HepG2 (cell line): ENCODE results near the gene AGBL3.

ENCODE experiments used
- ASH2L ChIP-seq: fragments of 300-600, 200-600 bp; sonication (generic); IDR thresholded peaks from 2 replicates; pipeline ENCODE4 v1.7.0; 2017; ENCODE audit warnings: low read depth, mild to moderate bottlenecking, moderate library complexity, mixed read lengths, low read length; ENCODE audit not compliant: insufficient read length
- BHLHE40 ChIP-seq: IDR thresholded peaks from 2 replicates; pipeline ENCODE4 v1.6.1; 2011; ENCODE audit warnings: low read length, improper control_type of control experiment
- CREM ChIP-seq, 2 experiments: sonication (generic) in 1 of 2; formaldehyde crosslinking in 1 of 2; IDR thresholded peaks; 2 replicates each; pipeline versions ENCODE4 v1.4.0 to v1.6.1; 2016 to 2020; ENCODE audit warnings: antibody characterized with exemption in 1 of 2, mild to moderate bottlenecking in 1 of 2, missing genetic modification reagents in 1 of 2
- POLR2A ChIP-seq, 2 experiments: IDR thresholded peaks; 2 replicates each; pipeline ENCODE4 v1.6.1; 2011; ENCODE audit warnings: low read depth in 2 of 2, low read length in 2 of 2, mild to moderate bottlenecking in 1 of 2, moderate library complexity in 1 of 2; ENCODE audit not compliant: insufficient read depth in 1 of 2
- RFX1 ChIP-seq: fragments of 450-650 bp; IDR thresholded peaks from 2 replicates; pipeline ENCODE4 v1.6.1; 2017
- TF ChIP-seq, protein P1 (sequence below): sonication (generic); formaldehyde crosslinking; IDR thresholded peaks from 2 replicates; pipeline ENCODE4 v1.4.0; 2020; ENCODE audit warnings: missing genetic modification reagents
- TF ChIP-seq, protein P2 (sequence below): fragments of 450-650 bp; IDR thresholded peaks from 2 replicates; pipeline ENCODE4 v1.6.1; 2017

DNA sequence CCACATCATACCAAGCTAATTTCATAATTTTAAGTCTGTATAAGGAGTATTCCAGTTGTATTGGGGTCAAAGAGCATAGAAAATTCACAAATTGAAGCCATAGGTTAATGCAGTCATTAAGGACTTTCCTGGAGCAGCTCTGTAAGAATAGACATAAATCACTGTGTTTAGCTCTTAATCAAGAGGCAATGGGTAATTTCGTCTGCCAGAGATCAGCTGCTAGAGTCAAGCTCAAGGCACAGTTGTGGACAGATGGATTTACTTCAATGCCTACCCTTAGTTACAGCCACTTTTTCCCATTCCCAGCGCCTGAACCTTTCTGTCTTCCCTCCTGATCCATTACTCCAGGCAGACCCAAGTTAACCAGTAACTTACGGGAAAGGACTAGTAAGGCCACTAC lies 40.6 kb upstream of the AGBL3 start:
- TF ChIP-seq BHLHE40 (no peak), RFX1 (no peak), POLR2A (IDR thresholded peaks at IDR 0.05; ENCODE audit: insufficient read depth in 1 of 2, low read depth in 2 of 2, low read length in 2 of 2) (no peak), CREM (IDR thresholded peaks at IDR 0.05) (no peak), CREM (CRISPR knock-in tag; IDR thresholded peaks at IDR 0.05) (no peak), ASH2L (no peak)
- TF ChIP-seq, protein P1, sequence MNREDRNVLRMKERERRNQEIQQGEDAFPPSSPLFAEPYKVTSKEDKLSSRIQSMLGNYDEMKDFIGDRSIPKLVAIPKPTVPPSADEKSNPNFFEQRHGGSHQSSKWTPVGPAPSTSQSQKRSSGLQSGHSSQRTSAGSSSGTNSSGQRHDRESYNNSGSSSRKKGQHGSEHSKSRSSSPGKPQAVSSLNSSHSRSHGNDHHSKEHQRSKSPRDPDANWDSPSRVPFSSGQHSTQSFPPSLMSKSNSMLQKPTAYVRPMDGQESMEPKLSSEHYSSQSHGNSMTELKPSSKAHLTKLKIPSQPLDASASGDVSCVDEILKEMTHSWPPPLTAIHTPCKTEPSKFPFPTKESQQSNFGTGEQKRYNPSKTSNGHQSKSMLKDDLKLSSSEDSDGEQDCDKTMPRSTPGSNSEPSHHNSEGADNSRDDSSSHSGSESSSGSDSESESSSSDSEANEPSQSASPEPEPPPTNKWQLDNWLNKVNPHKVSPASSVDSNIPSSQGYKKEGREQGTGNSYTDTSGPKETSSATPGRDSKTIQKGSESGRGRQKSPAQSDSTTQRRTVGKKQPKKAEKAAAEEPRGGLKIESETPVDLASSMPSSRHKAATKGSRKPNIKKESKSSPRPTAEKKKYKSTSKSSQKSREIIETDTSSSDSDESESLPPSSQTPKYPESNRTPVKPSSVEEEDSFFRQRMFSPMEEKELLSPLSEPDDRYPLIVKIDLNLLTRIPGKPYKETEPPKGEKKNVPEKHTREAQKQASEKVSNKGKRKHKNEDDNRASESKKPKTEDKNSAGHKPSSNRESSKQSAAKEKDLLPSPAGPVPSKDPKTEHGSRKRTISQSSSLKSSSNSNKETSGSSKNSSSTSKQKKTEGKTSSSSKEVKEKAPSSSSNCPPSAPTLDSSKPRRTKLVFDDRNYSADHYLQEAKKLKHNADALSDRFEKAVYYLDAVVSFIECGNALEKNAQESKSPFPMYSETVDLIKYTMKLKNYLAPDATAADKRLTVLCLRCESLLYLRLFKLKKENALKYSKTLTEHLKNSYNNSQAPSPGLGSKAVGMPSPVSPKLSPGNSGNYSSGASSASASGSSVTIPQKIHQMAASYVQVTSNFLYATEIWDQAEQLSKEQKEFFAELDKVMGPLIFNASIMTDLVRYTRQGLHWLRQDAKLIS (CRISPR knock-in tag), result no peak
- TF ChIP-seq, protein P2, sequence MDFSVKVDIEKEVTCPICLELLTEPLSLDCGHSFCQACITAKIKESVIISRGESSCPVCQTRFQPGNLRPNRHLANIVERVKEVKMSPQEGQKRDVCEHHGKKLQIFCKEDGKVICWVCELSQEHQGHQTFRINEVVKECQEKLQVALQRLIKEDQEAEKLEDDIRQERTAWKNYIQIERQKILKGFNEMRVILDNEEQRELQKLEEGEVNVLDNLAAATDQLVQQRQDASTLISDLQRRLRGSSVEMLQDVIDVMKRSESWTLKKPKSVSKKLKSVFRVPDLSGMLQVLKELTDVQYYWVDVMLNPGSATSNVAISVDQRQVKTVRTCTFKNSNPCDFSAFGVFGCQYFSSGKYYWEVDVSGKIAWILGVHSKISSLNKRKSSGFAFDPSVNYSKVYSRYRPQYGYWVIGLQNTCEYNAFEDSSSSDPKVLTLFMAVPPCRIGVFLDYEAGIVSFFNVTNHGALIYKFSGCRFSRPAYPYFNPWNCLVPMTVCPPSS, result no peak
